ENCODE data around the gene LDAH.

Gene LDAH

GRCh38 chr2:20781656-20782265 lies 41.1 kb downstream of the LDAH start:
- DNase-seq (ENCODE audit: low spot score) = peak; percentile 40

GRCh38 chr2:20771299-20771698 lies 51.6 kb downstream of the LDAH start:
- no peak for DNase-seq (ENCODE audit: low spot score)

GRCh38 chr2:20766798-20767644 lies 55.9 kb downstream of the LDAH start:
- no peak for DNase-seq (ENCODE audit: low spot score)

- DNase-seq (ENCODE audit: low spot score) = no peak
These were observed 56.7 kb downstream of the LDAH start for GRCh38 chr2:20766213-20766612.

GRCh38 chr2:20762945-20763683 lies 59.8 kb downstream of the LDAH start:
- DNase-seq (ENCODE audit: low spot score) = no peak

GRCh38 chr2:20759487-20759886 lies 63.4 kb downstream of the LDAH start:
- DNase-seq (ENCODE audit: low spot score) = no peak

- no peak for DNase-seq (ENCODE audit: low spot score)
These were observed 63.9 kb downstream of the LDAH start for GRCh38 chr2:20758997-20759396.

GRCh38 chr2:20757405-20758090 lies 65.4 kb downstream of the LDAH start:
- no peak for DNase-seq (ENCODE audit: low spot score)

GRCh38 chr2:20755132-20755800 lies 67.6 kb downstream of the LDAH start:
- DNase-seq (ENCODE audit: low spot score) = no peak

GRCh38 chr2:20752293-20752692 lies 70.6 kb downstream of the LDAH start:
- DNase-seq (ENCODE audit: low spot score) = no peak

GRCh38 chr2:20747317-20747716 lies 75.6 kb downstream of the LDAH start:
- DNase-seq (ENCODE audit: low spot score) = no peak

GRCh38 chr2:20745924-20746555 lies 76.9 kb downstream of the LDAH start:
- DNase-seq (ENCODE audit: low spot score) = no peak

GRCh38 chr2:20744366-20745335 lies 78.2 kb downstream of the LDAH start:
- DNase-seq (ENCODE audit: low spot score) = no peak

- DNase-seq (ENCODE audit: low spot score) = no peak
These were observed 84.1 kb downstream of the LDAH start for GRCh38 chr2:20738772-20739171.

GRCh38 chr2:20737505-20737904 lies 85.4 kb downstream of the LDAH start:
- no peak for DNase-seq (ENCODE audit: low spot score)

- no peak for DNase-seq (ENCODE audit: low spot score)
These were observed 94.7 kb downstream of the LDAH start for GRCh38 chr2:20728114-20728758.

- DNase-seq (ENCODE audit: low spot score) = no peak
These were observed 96.0 kb downstream of the LDAH start for GRCh38 chr2:20726913-20727312.

- DNase-seq (ENCODE audit: low spot score) = no peak
These were observed 97.1 kb downstream of the LDAH start for GRCh38 chr2:20725782-20726181.

- DNase-seq (ENCODE audit: low spot score) = no peak
These were observed 98.3 kb downstream of the LDAH start for GRCh38 chr2:20724500-20725053.
